ENCODE results near the gene CRYGA.

DNA sequence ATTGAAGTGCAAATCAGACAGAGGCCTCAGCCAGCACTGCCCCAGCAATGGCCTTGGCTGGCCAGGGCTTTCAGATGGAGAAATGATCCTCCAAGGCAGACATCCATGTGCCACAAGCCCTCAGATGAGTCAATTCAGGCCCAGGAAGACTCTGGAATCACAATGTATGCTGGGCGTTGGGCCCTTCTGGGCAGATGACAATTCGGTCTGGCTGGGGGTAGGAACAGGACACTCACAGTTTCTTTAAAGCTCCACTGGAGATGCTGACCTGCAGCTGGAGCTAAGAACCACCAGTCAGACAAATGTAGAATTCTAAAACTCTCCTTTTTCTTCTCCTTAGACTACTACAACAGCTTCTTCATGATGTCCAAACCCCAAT, 26.7 kb downstream of the CRYGA start:
- TF ChIP-seq, protein P1, sequence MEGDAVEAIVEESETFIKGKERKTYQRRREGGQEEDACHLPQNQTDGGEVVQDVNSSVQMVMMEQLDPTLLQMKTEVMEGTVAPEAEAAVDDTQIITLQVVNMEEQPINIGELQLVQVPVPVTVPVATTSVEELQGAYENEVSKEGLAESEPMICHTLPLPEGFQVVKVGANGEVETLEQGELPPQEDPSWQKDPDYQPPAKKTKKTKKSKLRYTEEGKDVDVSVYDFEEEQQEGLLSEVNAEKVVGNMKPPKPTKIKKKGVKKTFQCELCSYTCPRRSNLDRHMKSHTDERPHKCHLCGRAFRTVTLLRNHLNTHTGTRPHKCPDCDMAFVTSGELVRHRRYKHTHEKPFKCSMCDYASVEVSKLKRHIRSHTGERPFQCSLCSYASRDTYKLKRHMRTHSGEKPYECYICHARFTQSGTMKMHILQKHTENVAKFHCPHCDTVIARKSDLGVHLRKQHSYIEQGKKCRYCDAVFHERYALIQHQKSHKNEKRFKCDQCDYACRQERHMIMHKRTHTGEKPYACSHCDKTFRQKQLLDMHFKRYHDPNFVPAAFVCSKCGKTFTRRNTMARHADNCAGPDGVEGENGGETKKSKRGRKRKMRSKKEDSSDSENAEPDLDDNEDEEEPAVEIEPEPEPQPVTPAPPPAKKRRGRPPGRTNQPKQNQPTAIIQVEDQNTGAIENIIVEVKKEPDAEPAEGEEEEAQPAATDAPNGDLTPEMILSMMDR (IDR thresholded peaks at IDR 0.05) = no peak
- no peak for TF ChIP-seq POLR2A (IDR thresholded peaks at IDR 0.05)
